CD1c-positive myeloid dendritic cell (primary cell): Measurements from ENCODE around the gene TOX4.
"Not testable (repeated sequence)": the region's sequence is repeated elsewhere in the genome, so short reads cannot be mapped to it uniquely, and the experiment has no call there.

Source experiments
- DNase-seq: peaks from one replicate; pipeline ENCODE4 v3.0.0-alpha.2; 2016; ENCODE audit errors: extremely low spot score

Gene TOX4

DNA sequence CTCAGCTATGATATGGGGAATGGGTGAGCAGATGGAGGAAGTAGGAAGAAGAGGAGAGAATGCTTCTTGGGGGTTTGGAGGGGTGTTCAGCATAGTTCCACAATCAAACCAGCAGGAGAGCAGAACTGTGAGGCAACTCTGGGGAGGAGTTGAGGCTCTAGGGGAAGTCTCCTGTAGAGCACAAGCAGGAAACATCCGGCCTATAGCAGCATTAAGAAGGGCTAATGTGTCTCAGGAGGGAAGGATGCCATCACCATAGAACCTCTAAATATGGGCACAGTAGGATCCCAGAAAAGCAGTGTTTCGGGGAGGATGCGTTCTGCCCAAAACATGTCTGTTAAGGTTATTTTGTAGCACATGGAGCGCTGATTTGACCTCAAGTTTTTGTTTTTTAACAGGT lies 57.6 kb downstream of the TOX4 start:
- no peak for DNase-seq

DNA sequence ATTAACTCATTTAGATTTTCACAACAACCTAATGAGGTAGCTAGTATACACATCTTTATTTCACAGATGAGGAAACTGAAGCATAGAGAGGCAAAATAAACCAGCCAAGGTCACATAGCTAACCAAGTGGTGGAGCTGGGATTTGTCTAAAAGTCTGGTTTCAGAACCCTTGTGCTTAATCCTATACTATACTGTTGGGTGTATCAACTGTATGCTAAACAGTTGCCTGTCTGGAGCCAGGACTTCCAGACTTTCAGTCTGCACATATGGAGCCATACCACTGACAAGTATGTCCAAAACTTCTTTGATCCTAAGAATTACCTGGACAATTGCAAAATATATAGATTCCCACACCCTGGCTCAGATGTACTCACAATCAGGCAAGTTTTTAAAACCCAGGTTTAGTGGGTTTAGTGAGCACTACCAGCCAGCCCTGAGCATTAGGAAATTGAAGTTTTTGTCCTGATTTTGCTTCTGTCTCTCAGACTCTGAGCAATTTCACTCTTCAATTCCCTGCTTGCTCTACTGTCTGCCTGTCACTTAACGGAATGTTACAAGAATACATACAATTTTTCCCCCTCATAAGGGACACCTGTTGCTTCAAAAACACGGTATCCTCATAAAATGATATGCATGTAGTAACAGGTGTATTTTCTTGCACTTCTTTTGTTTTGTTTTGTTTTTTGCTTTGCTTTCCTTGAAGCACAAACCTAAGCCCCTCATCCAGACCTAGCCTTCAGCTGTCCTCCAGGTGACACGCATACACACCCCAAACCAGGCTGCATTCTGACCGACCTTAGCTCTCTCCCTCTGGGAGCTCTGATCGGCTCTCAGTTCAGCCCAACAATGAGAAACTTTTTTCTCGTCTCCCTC lies 58.8 kb downstream of the TOX4 start:
- DNase-seq, result no peak

DNA sequence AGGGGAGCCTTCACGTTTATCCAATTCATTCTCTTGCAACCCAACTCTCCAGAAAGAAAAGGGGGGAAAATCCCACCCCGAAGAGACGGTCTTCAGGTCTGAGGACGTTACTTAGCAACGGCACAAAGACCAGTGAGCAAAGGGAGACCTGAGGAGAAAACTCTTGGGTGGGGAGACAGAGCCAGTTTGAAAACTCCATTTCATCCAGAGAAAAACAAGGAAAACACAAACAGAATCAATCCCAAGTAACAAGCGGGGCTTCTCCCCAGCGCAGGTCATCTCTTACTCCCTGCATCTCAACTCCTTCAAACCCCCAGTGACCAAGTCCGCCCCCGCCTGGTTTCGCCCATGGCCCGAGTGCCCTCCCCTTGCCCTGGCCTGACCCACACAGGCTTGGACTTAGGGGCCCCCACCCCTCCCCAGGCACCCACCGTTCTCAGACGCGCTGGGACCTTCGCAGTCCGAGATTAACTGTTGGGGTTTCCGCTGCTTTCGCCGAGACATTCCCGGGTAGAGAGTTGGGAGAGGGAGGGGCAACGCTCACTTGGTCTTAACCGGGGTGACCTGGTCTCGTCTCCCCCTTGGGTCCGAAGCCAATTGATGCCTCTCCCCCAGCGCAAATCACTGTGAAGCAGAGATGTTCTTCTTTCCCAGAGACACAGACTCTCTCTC lies 59.6 kb downstream of the TOX4 start:
- no peak for DNase-seq

DNA sequence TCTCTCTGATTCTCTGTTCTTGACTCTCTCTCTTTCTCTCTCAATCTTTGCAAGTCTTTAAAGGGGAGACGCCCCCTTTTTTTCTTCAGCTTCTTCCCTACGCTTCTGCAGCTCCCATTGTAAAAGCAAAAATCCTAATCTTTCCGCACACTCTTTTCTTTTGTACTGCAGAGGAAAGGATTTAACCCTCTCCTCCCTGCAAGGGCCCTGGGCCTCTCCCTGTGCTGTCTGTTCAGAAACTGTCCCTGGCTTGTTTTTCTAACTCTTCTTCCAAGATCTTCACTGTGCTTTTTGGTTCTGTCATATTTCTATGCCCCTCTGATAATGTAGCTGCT lies 60.1 kb downstream of the TOX4 start:
- no peak for DNase-seq

DNA sequence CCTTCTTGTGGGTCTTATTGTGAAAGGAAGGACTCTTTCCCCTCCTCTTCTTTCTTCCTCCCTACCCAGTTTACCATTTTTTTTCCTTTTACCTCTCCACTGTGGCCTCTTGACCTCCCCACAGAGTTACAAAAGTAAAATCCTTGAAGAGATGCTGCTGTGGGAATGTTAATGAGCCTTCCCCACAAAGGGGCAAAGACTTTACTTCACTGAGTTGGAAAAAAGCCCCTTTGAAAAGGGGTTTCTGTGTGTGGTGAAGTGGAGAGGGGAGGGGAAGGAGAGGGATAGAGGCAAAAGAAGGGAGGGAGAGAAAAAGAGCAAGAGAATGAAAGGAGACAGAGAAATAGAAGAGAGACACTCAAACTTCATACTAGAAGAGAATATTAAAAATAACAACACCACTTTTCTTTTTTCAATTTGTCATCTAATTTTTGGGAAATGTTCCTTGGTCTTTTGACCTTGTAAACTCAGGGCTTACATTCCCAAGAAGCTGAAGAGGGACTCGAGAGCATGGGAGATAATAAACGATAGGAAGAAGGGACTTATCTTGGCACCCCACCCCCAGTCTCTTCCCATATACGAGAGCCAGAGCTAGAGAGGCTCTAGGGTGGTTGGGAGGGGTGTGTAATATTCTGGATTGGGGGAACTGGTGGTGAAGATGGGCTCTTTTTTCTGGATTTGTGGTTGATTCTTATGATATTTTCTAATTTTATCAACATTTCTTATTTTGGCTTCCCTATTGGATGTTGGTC lies 62.4 kb downstream of the TOX4 start:
- no peak for DNase-seq

DNA sequence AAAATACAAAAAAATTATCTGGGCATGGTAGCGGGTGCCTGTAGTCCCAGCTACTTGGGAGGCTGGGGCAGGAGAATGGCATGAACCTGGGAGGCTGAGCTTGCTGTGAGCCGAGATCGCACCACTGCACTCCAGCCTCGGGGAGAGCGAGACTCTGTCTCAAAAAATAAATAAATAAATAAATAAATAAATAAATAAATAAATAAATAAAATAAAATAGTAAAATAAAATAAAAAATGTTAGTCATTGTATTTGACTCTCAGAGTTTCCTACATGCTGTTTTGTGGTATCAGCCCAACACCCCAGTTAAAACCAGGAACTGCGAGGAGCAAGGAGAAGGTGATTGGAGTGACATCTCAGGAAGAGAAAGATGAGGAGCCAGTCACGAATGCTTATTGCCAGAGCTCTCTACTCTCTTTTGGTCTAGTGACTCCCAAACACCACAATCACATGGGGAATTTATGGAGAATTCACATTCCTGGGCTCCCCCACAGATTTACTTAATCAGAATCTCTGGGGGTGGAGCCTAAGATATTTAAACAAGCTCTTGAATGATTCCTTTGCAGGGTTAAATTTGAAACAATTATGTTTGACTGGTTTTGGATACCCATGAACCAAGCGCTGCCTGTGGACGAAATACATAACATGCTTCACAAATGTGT lies 64.5 kb downstream of the TOX4 start:
- no peak for DNase-seq

DNA sequence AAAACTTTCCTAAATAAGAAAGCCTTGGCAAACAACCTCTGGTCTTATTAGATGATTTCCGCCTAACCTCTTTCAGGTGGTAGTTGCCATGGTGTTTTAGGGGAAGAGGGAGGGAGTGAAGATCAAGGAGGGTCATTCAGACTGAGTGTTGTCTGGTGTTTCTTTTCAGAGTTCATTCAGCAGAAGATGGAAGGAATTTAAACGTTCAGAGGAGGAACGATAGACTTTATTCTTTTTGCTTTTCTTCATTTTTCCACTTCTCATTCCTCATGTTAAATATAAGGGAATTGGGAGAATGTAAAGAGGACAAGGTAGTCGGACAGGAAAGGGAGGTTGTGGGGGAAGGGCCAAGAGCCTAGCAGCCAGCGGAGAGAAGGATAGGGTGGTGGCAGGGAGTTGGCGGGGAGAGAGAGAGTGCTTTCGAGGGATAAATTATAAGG lies 66.5 kb downstream of the TOX4 start:
- DNase-seq, result no peak

DNA sequence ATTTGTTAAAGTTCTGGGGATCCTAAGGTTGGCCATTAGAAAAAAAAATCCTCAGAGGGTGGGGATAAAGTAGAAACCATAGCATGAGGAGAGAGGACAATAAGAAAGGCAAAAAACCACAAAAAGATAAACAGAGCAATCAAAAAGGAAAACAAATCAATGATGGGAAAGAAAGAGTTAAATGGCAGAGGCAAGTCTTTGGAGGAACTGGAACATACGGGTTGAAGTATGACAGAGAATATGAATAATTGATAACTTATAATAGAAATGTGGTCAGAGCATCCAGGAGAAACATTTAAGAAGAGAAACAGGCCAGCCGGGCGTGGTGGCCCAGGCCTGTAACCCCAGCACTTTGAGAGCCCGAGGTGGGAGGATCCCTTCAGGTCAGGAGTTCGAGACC lies 67.0 kb downstream of the TOX4 start:
- DNase-seq, result no peak

DNA sequence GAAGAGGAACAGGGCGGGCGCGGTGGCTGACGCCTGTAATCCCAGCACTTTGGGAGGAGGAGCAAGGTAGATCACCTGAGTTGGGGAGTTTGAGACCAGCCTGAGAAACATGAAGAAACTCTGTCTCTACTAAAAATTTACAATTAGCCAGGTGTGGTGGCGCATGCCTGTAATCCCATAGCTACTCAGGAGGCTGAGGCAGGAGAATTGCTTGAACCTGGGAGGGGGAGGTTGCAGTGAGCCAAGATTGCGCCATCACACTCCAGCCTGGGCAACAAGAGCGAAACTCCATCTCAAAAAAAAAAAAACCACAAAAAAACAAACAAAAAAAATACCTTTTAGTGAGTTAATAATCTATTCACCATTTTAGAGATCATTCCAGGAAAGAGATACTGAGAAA lies 67.6 kb downstream of the TOX4 start:
- not testable (repeated sequence) for DNase-seq
